Peyer's patch (tissue), 4 donors: ENCODE measurements around the gene SPEF2.

Experiments used
- CTCF ChIP-seq, 6 experiments: fragments of 450-650 bp in 4 of 6; fragments of 200-600 bp in 2 of 6; sonication (generic) in 1 of 6; IDR thresholded peaks; one replicate each; pipeline ENCODE4 v1.5.1; 2017 to 2019; ENCODE audit warnings: antibody characterized with exemption in 6 of 6, mild to moderate bottlenecking in 3 of 6, moderate library complexity in 1 of 6
- POLR2A ChIP-seq, 2 donors: fragments of 450-650 bp; IDR thresholded peaks; one replicate each; pipeline ENCODE4 v1.5.1; 2017; ENCODE audit warnings: antibody characterized with exemption in 2 of 2, mild to moderate bottlenecking in 2 of 2, moderate library complexity in 2 of 2

DNA sequence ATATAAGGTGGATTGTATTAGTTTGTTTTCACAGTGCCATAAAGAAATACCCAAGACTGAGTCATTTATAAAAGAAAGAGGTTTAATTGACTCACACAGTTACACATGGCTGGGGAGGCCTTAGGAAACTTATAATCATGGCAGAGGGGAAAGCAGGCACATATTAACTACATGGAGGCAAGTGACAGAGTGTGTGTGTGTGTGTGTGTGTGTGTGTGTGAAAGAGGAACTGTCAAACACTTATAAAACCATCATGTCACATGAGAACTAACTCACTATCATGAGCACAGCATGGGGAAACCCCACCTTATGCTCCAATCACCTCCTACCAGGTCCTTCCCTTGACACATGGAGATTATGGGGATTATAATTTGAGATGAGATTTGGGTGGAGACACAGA is 118.6 kb downstream of the SPEF2 start:
- TF ChIP-seq POLR2A (IDR thresholded peaks at IDR 0.05) (no peak), CTCF (IDR thresholded peaks at IDR 0.05) (no peak)
